Effector memory CD8-positive, alpha-beta T cell (primary cell): ENCODE measurements around the gene RDH13.

Source experiments
- ATAC-seq: fragments of 150-1000 bp; cut with Tn5 transposase; replicated peaks from 2 replicates; pipeline ENCODE4 v1.10.0; 2021; ENCODE audit warnings: mild to moderate bottlenecking, moderate library complexity
- DNase-seq, 3 experiments: peaks; one replicate each; pipeline ENCODE4 v3.0.0; 2021
- H3K27ac Mint-ChIP-seq, 2 donors: one replicate each; pipeline ENCODE4 v1.8.0; 2022; ENCODE audit warnings: mild to moderate bottlenecking in 2 of 2, mixed read lengths in 2 of 2, moderate library complexity in 2 of 2
- H3K27me3 Mint-ChIP-seq, 2 donors: one replicate each; pipeline ENCODE4 v1.8.0; 2022; ENCODE audit warnings: mixed read lengths in 2 of 2
- H3K36me3 Mint-ChIP-seq: one replicate; pipeline ENCODE4 v1.8.0; 2022; ENCODE audit warnings: mild to moderate bottlenecking, moderate library complexity, mixed read lengths; ENCODE audit not compliant: insufficient read depth
- H3K4me1 Mint-ChIP-seq, 2 donors: one replicate each; pipeline ENCODE4 v1.8.0; 2022; ENCODE audit warnings: low read depth in 2 of 2, mixed read lengths in 2 of 2
- H3K4me3 Mint-ChIP-seq, 2 donors: one replicate each; pipeline ENCODE4 v1.8.0; 2022; ENCODE audit warnings: mild to moderate bottlenecking in 2 of 2, mixed read lengths in 2 of 2, moderate library complexity in 2 of 2
- H3K9me3 Mint-ChIP-seq, 2 donors: one replicate each; pipeline ENCODE4 v1.8.0; 2022; ENCODE audit warnings: mixed read lengths in 2 of 2

The RDH13 gene

GRCh38 chr19:55087542-55087901 is 24.6 kb upstream of the RDH13 start:
- no peaks in the 10 kb centered on the region for H3K9me3 Mint-ChIP-seq
- peaks cover 16 to 20% of the 10 kb centered on the region in 2 donors for H3K4me1 Mint-ChIP-seq
- ATAC-seq (no peak), DNase-seq (no peak)
- H3K4me3 Mint-ChIP-seq = peak overlapping the region in 1 of 2 donors; percentile 72
- peaks cover 7% of the 10 kb centered on the region for H3K36me3 Mint-ChIP-seq
- peaks cover 23 to 60% of the 10 kb centered on the region in 2 donors for H3K27me3 Mint-ChIP-seq
- H3K27ac Mint-ChIP-seq = no peak overlapping the region

GRCh38 chr19:55086730-55087541 is 24.0 kb upstream of the RDH13 start:
- Mint-ChIP-seq H3K9me3 (no peaks in the 10 kb centered on the region), H3K36me3 (peaks cover 9% of the 10 kb centered on the region), H3K27me3 (peaks cover 26 to 66% of the 10 kb centered on the region in 2 donors), H3K4me1 (peaks cover 19 to 23% of the 10 kb centered on the region in 2 donors), H3K4me3 (peak overlapping the region in 1 of 2 donors; percentile 72), H3K27ac (no peak overlapping the region)
- no peak for DNase-seq
- ATAC-seq = peak; percentile 53

- Mint-ChIP-seq H3K27me3 (peaks cover 26 to 67% of the 10 kb centered on the region in 2 donors), H3K9me3 (no peaks in the 10 kb centered on the region), H3K4me1 (peaks cover 19 to 23% of the 10 kb centered on the region in 2 donors), H3K27ac (no peak overlapping the region), H3K36me3 (peaks cover 14% of the 10 kb centered on the region), H3K4me3 (no peak overlapping the region)
- DNase-seq (no peak), ATAC-seq (no peak)
Measured at GRCh38 chr19:55085923-55086715, 23.2 kb upstream of the RDH13 start.

GRCh38 chr19:55084416-55084815 is 21.5 kb upstream of the RDH13 start:
- no peaks in the 10 kb centered on the region for H3K9me3 Mint-ChIP-seq
- peaks cover 24 to 34% of the 10 kb centered on the region in 2 donors for H3K4me1 Mint-ChIP-seq
- DNase-seq (no peak), ATAC-seq (no peak)
- peaks cover 14% of the 10 kb centered on the region for H3K36me3 Mint-ChIP-seq
- H3K4me3 Mint-ChIP-seq = no peak overlapping the region
- H3K27me3 Mint-ChIP-seq = peaks cover 26 to 82% of the 10 kb centered on the region in 2 donors
- no peak overlapping the region for H3K27ac Mint-ChIP-seq

GRCh38 chr19:55083004-55083850 is 20.3 kb upstream of the RDH13 start:
- Mint-ChIP-seq H3K4me3 (peak overlapping the region; percentile 74 to 84), H3K27me3 (peaks cover 21 to 79% of the 10 kb centered on the region in 2 donors), H3K9me3 (no peaks in the 10 kb centered on the region), H3K36me3 (peaks cover 14% of the 10 kb centered on the region), H3K4me1 (peaks cover 20 to 30% of the 10 kb centered on the region in 2 donors), H3K27ac (no peak overlapping the region)
- ATAC-seq (no peak), DNase-seq (no peak)

GRCh38 chr19:55082020-55082851 is 19.3 kb upstream of the RDH13 start:
- Mint-ChIP-seq H3K9me3 (no peaks in the 10 kb centered on the region), H3K27me3 (peaks cover 24 to 74% of the 10 kb centered on the region in 2 donors), H3K36me3 (peaks cover 14% of the 10 kb centered on the region), H3K4me3 (peak overlapping the region; percentile 74 to 84), H3K4me1 (peaks cover 15 to 22% of the 10 kb centered on the region in 2 donors), H3K27ac (no peak overlapping the region)
- peak in 1 of 3 experiments; percentile 27 for DNase-seq
- ATAC-seq = peak; percentile 4

- H3K27ac Mint-ChIP-seq = peak overlapping the region in 1 of 2 donors; percentile 67
- ATAC-seq (no peak), DNase-seq (no peak)
- peak overlapping the region; percentile 74 to 84 for H3K4me3 Mint-ChIP-seq
- peaks cover 14% of the 10 kb centered on the region for H3K36me3 Mint-ChIP-seq
- peaks cover 29 to 75% of the 10 kb centered on the region in 2 donors for H3K27me3 Mint-ChIP-seq
- H3K9me3 Mint-ChIP-seq = no peaks in the 10 kb centered on the region
- H3K4me1 Mint-ChIP-seq = peaks cover 14 to 21% of the 10 kb centered on the region in 2 donors
Measured at GRCh38 chr19:55081770-55082019, 18.7 kb upstream of the RDH13 start.

- ATAC-seq = peak; percentile 86
- Mint-ChIP-seq H3K4me1 (peaks cover 14 to 21% of the 10 kb centered on the region in 2 donors), H3K27ac (peak overlapping the region; percentile 36 to 67), H3K4me3 (peak overlapping the region; percentile 74 to 84), H3K36me3 (peaks cover 14% of the 10 kb centered on the region), H3K9me3 (no peaks in the 10 kb centered on the region), H3K27me3 (peaks cover 33 to 80% of the 10 kb centered on the region in 2 donors)
- peak; percentile 89 to 94 (median 90) for DNase-seq
Measured at GRCh38 chr19:55080968-55081769, 18.2 kb upstream of the RDH13 start.

- peaks cover 14 to 21% of the 10 kb centered on the region in 2 donors for H3K4me1 Mint-ChIP-seq
- H3K4me3 Mint-ChIP-seq = peak overlapping the region; percentile 74 to 84
- no peaks in the 10 kb centered on the region for H3K9me3 Mint-ChIP-seq
- peak overlapping the region; percentile 36 to 77 for H3K27ac Mint-ChIP-seq
- ATAC-seq (peak; percentile 44), DNase-seq (peak; percentile 53 to 62 (median 54))
- peaks cover 14% of the 10 kb centered on the region for H3K36me3 Mint-ChIP-seq
- peaks cover 37 to 80% of the 10 kb centered on the region in 2 donors for H3K27me3 Mint-ChIP-seq
Measured at GRCh38 chr19:55080121-55080967, 17.4 kb upstream of the RDH13 start.

- Mint-ChIP-seq H3K27me3 (peaks cover 44 to 82% of the 10 kb centered on the region in 2 donors), H3K4me1 (peaks cover 14 to 21% of the 10 kb centered on the region in 2 donors), H3K9me3 (no peaks in the 10 kb centered on the region), H3K4me3 (peak overlapping the region; percentile 74 to 84), H3K36me3 (peaks cover 14% of the 10 kb centered on the region), H3K27ac (peak overlapping the region; percentile 36 to 77)
- ATAC-seq = no peak
- no peak for DNase-seq
Measured at GRCh38 chr19:55079400-55080038, 16.6 kb upstream of the RDH13 start.

- H3K4me3 Mint-ChIP-seq = peak overlapping the region; percentile 53 to 84
- H3K36me3 Mint-ChIP-seq = peaks cover 14% of the 10 kb centered on the region
- no peak for DNase-seq
- H3K27ac Mint-ChIP-seq = peak overlapping the region in 1 of 2 donors; percentile 32
- peaks cover 43 to 82% of the 10 kb centered on the region in 2 donors for H3K27me3 Mint-ChIP-seq
- peaks cover 14 to 21% of the 10 kb centered on the region in 2 donors for H3K4me1 Mint-ChIP-seq
- no peaks in the 10 kb centered on the region for H3K9me3 Mint-ChIP-seq
- ATAC-seq = no peak
Measured at GRCh38 chr19:55078996-55079395, 16.0 kb upstream of the RDH13 start.
